Ramos (cell line): ENCODE data around the gene C18orf32.
"Not testable (repeated sequence)": the region's sequence is repeated elsewhere in the genome, so short reads cannot be mapped to it uniquely, and the experiment has no call there.

Experiments
- in situ Hi-C: fragments of 300-500 bp; cut with MboI; formaldehyde crosslinking; loops from one replicate; pipeline ENCODE4 v1.14.3; 2022; ENCODE audit warnings: low sequenced_read_pairs; ENCODE audit not compliant: unreplicated experiment

C18orf32 gene

GRCh38 chr18:49506438-49506837 lies 19.4 kb upstream of the C18orf32 start:
- in situ Hi-C loops: not testable (repeated sequence)

- in situ Hi-C loops: no loop called here
These were observed 16.9 kb upstream of the C18orf32 start for GRCh38 chr18:49503931-49504330.

DNA sequence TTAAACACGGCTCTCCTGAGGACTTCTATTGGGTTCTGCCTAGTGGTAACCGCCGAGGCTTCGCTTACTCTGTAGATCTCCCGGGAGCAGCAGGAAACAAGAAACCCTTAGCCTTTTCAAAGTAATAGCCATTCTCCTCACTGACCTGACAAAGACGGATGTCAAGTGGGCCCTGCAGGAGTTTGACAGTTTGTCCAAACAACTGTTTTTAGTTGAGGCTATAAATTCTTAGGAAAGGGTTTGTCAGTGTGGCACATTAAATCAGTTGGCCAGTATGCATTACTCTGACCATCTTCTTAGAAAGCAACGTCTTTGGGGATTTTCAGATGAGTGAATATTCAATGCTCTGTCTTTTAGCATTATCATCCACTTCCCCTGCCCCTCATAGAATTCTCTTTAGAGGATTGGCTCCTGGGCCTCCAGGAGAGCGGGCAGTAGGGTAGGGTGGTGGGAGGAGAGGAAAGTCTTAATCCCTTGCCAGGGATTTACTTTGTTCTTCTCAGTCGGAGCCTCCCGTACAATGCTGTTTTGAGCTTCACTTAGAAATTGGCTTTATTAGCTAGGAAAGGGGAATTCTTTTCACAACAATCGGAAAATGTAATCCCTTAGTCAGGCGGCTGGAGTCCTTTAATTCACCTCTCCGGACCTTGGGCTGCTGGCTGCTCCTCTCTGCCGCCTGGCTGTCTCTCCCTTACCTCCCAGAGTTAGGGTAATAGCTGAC lies 13.3 kb upstream of the C18orf32 start:
- in situ Hi-C loops: no loop called here

DNA sequence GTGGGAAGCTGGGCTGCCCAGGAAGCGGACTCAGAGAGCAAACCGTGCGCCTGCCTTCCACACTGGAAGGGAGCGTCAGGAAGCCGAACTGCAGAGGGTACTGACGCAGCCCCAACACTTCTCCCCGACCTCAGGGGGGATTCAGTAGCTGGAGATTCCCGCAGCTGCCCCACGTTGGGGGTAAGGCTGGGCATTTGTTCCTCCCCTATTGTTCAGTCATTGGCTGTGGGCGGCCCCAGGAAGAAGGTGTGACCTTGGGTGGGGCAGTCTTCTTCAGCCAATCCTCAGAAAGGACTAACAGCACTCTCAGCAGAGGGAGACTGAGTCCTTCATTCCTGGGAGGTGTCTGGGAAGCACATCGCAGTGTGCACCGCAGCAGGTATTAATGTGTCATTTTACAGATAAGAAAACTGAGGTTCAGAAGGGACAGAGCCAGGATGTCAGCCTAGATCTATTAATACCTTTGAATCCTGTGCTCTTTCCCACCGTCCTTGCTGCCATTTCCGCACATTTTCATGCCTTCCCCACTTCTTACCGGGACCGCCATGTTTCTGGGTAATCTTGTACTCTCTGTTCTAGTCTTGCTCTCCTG lies 12.1 kb upstream of the C18orf32 start:
- in situ Hi-C loops: loop anchor here (25.0 kb wide), 1 partner anchor 763 kb away; the partner anchor contains the start of gene CFAP53

DNA sequence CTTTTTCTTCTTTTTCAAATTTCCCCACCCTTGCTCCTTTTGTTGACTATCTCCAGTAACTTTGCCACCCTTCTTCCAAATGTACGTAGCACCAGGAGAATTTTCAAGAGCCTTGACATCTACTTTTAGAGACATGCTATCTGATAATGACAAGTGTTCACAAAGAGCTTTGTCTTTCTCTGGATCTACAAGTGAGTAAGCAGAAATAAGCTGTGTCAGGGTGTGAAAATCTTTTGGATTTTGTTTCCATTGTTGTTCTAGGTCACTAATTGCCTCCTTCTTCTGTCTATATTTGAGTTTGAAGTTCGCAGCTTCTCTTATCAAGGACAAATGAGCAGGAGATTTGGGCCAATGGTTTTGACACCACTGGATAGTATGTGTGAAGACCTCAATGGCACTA lies 8.4 kb upstream of the C18orf32 start:
- in situ Hi-C loops: loop anchor here (25.0 kb wide), 1 partner anchor 767 kb away; the partner anchor contains the start of gene CFAP53

DNA sequence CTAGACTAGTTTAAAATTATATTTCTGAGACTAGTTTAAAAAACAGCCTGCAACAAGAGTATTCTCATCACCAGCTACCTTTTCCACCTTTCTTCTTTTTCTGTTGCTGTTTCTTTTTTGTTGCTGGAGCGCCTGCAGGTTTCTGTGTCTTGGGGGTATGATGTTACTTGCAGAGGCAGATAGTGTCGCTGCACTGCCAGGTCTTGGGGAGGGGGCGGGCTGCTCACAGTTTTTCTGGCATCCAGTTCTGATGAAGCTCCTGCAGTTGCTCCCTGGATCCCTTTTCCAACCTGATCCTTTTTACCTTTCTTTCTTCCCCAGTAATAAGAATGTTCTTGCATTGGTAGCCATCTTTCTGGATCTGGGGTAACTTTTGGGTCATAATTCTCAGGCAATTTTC lies 8.0 kb upstream of the C18orf32 start:
- in situ Hi-C loops: loop anchor here (25.0 kb wide), 1 partner anchor 767 kb away; the partner anchor contains the start of gene CFAP53

GRCh38 chr18:49494660-49495059 lies 7.6 kb upstream of the C18orf32 start:
- in situ Hi-C loops: loop anchor here (25.0 kb wide), 1 partner anchor 768 kb away; the partner anchor contains the start of gene CFAP53

DNA sequence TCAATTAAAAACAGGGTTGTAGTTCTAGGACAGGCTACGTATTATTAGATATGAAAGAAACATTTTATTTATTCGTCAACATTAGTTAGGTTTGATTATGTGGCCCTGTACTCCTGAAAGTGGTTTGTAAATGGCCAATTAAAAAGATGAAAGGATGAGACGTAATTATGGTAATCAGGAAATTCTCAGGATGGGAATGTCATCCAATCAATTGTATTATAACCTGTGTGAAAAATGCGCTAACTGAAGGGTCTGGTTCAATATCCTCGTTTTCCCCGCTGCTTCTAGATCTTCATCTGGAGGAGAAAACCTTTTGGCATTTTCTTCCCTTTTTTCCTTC lies 5.6 kb upstream of the C18orf32 start:
- in situ Hi-C loops: loop anchor here (25.0 kb wide), 1 partner anchor 770 kb away; the partner anchor contains the start of gene CFAP53

DNA sequence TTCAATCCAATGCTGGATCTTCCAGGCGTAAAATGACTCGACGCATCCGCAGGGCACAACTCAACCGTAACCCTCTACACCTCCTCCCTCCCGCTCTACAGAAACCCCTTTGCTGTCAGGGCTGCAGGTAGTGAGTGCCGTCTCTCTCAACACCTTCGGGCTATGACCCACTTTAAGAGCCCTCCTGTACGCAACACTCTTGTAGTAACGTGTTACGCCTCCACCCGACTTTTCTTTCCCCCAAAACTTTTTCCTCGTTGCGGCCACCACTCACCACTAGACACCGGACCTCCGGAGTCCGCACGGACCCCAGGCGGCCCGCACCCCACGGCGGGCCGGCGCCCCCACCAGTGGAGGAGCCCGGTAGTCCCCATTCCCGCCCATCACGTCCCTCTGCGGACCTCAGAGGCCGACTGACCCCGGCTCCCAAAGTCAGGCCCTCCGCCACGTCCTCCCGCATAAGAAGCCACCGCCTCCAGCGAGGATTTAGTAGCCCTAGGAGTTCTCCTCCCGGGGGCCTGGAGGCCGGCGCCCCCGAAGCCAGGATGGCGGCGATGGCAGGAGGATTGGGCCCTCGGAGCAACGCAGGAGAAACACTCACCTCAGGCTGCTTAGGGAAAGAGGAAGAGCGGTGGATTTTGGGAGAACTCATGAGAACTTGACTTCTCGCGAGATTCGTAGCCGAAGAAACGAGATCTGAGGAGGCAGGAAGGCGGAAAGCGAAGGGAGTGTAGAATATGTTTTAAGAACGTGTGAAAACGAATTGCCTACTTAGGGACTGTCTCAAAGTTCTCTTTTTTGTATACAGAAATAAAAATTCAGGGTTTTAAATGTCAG lies 5.0 kb upstream of the C18orf32 start, which contains the start of gene RPL17:
RPL17 (minus strand) TSS at position 609 of the 837 bp plus-strand sequence.
- in situ Hi-C loops: loop anchor here (25.0 kb wide), 1 partner anchor 770 kb away; the partner anchor contains the start of gene CFAP53

DNA sequence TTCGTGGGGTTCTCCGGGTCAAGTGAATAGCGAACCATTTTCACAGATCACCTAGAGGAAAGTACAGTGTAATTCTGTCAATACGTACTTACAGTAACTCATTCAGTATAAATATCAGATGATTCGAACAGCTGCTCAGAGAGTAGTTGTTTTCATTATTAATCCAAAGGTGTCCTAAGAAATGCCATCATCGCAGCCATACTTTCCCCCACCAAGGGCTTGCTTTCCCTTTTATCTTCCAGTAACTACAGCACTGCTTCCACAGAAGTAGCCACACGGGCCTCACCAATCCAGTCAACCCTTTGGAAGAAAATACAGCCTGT lies 4.5 kb upstream of the C18orf32 start:
- in situ Hi-C loops: loop anchor here (25.0 kb wide), 1 partner anchor 771 kb away; the partner anchor contains the start of gene CFAP53

DNA sequence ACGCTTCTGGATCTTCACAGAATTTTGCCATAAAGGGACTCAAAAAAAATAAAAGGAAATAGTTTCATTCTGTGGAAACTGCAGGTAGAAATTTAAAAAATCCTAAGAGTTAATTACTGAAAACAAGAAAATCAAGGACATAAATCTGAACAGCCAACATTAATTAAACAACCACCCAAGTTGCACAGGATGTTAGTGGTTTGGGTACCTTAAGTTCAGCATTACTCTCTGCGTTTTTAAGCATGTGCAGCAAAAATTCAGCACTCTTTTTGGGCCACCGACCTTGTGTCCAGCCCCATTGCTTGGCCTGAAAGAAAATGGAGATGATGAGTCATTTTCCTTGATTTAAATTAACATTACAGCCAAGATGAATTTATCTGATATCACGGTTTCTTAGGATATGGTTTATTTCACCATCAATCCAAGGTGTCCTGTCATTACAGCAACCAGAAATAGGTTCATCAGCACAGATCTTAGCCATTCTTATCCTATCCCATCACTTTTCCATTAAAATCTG lies 3.3 kb upstream of the C18orf32 start:
- in situ Hi-C loops: loop anchor here (25.0 kb wide), 1 partner anchor 772 kb away; the partner anchor contains the start of gene CFAP53

DNA sequence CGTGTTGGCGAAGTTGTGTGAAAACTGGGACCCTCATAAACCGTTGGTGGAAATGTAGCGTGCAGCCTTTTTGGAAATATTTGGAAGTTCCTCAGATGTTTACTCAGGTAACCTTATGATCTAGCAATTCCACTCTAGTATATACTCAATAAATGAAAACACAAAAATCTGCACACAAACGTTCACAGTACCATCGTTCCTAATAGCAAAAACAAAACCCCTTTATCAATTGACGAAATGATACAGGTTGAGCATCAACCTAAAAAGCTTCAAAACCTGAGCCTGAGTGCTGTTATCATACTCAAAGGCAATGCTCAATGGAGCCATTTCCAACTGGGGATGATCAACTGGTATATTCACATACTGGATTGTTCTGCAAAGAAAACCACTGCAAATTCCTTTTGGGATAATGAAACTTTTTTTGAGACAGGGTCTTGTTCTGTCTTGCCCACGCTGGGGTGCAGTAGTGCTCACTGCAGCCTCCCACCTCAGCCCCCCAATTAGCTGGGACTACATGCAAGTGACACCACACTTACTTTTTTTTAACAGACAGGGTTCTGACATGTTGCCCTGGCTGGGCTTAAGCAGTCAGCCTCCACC lies 777 bp upstream of the C18orf32 start:
- in situ Hi-C loops: loop anchor here (25.0 kb wide), 1 partner anchor 774 kb away; the partner anchor contains the start of gene CFAP53

GRCh38 chr18:49486606-49486952 lies 455 bp downstream of the C18orf32 start:
- in situ Hi-C loops: loop anchor here (25.0 kb wide), 1 partner anchor 776 kb away; the partner anchor contains the start of gene CFAP53

DNA sequence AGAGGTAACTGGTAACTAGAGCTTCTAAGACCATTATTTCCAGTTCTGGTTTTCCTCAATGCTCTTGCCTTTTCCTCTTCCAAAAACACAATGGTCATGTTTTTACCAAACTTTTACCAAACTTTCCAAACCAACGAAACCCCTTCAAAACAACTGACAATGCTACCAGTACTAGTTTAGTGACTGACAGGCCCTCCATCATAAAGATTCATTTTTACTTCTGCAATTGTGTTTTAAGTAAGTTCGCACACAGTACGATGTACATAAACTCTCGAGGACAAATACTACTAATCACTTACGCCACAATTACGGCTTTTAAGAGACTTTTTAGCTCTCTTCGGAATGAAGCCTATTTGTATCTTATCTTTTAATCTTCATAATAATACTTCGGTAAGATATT lies 900 bp downstream of the C18orf32 start:
- in situ Hi-C loops: loop anchor here (25.0 kb wide), 1 partner anchor 776 kb away; the partner anchor contains the start of gene CFAP53

DNA sequence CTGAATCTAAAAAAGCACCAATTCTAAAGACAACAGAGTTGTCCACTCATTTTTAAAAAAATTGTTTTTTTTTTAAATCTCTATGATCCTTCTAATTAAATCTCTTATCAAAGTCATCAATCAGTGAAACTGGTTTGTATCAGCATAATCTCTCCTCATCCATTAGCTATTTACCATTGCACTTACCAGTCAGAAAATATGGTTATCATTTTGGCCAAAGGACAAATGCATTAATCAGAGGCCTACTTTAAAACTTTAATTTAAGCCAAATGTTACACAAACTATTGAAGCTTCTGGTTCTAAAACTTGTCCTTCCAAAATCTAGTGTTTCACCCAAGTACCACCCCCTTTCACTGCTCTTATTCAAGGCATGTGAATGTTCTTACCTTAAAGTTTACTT lies 3.8 kb downstream of the C18orf32 start:
- in situ Hi-C loops: loop anchor here (25.0 kb wide), 1 partner anchor 779 kb away; the partner anchor contains the start of gene CFAP53

DNA sequence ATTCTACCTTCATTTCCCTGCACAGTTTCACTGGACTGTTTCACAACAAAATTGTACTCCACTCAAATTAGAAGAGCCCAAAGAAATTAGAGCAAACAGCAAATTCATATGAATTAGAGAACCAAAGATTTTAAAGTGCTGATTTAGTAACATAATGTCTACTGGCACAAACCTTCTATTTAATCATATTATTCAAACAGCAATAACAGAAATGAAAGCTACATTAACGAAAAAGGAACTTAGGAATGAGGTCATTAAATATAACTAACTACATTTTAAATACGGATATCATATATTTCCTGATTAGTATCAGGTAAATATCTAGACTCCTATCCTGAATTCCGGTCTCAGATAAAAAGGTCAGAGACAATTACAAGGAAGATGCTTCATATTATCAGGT lies 5.1 kb downstream of the C18orf32 start:
- in situ Hi-C loops: loop anchor here (25.0 kb wide), 1 partner anchor 780 kb away; the partner anchor contains the start of gene CFAP53

- in situ Hi-C loops: loop anchor here (25.0 kb wide), 1 partner anchor 781 kb away; the partner anchor contains the start of gene CFAP53
These were observed 5.7 kb downstream of the C18orf32 start for GRCh38 chr18:49481317-49481716.

DNA sequence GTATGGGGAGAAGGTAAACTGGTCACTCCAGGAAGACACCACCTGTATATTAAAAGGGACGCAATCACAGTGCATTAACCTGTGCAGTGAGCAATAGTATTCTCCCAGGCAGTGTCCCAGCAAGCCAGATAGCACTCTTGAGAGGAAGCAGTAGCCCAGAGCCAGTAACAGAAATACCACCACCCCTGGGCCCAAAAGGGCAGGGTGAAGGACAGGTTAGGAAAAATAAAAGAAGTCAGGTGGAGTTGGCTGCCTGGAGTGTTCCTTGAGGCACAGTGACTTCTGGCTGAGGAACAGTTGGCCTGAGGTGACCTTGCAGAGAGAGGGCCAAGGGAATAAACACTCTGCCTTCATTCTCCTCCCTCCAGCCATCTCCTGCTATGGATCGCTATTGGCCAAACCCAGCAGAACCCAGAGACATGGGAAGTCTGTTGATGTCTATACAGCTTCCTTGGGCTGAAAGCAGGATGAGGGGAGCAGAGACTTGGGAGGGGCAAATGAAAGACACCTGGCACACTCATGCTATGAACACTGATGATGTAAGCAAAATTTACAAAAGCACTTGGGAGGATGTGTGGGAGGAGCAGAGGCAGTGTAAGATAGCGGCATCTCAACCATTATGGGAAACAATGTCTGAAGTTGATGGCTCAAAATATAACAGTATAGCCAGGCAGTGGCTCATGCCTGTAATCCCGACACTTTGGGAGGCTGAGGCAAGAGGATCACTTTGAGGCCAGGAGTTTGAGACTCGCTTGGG lies 7.5 kb downstream of the C18orf32 start:
- in situ Hi-C loops: loop anchor here (25.0 kb wide), 1 partner anchor 783 kb away; the partner anchor contains the start of gene CFAP53
